ENCODE measurements around the gene QTRT2.

The QTRT2 gene

DNA sequence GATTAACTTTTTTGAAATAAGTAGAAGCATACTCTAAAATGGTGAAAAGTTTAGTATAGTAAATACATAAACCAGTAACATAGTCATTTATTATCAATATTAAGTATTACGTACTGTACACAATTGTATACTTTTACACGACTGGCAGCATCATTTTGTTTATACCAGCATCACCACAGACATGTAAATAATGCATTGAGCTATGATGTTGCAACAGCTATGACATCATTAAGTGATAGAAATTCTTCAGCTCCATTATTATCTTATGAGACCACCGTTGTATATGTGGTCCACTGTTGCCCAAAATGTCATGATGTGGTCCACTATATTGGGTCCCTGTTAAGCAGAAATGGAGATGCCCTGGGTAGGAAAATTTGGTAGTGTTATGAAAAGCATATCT lies 71.0 kb downstream of the QTRT2 start:
- no peak for DNase-seq

DNA sequence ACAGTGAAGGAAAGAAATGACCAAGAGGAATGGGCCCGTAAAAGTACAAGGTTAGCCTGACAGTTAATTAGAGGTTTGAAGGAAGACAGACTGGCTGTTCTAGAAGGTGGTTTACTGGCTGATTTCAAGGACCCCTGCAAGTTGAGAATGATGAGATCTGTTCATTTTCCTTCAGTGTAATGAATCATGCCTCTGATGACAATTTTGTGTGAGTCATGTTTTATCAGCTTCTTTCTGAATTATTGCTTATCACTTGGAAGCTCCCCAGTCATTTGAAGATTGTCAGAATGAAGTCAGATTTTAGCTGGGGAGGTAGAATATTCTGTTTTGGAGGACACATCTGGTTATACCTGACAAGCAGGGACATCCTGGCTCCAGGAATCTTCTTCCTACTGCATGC lies 71.7 kb downstream of the QTRT2 start:
- no peak for DNase-seq

DNA sequence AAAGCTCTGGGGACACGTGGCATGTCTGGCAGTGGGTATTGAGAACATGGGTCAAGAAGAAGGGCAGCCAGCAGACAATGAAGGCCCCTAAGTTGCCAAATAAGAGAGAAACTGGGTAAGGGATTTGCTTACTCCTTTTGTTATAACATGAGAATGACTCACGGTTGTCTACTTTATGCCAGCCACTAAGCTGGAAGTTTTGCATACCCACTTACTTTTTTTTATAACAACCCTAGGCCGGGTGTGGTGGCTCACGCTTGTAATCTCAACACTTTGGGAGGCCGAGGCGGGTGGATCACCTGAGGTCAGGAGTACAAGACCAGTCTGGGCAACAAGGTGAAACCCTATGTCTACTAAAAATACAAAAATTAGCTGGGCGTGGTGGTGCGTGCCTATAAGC lies 72.3 kb downstream of the QTRT2 start:
- no peak for DNase-seq

DNA sequence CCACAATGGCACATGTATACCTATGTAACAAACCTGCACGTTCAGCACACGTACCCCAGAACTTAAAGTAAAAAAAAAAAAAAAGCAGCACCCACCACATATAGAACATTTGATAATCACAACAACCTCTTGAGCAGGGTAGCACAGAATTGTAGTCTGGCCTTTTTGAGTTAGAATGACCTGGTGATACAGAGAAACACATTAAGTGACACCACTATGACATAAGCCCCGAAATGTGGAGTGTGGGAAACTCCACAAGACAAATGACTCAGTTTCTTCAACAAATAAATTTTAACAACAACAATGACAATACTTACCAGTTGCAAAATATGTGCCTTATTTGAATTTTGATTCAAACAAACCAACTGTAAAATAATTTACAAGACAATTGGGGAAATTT lies 76.0 kb downstream of the QTRT2 start:
- no peak for DNase-seq

DNA sequence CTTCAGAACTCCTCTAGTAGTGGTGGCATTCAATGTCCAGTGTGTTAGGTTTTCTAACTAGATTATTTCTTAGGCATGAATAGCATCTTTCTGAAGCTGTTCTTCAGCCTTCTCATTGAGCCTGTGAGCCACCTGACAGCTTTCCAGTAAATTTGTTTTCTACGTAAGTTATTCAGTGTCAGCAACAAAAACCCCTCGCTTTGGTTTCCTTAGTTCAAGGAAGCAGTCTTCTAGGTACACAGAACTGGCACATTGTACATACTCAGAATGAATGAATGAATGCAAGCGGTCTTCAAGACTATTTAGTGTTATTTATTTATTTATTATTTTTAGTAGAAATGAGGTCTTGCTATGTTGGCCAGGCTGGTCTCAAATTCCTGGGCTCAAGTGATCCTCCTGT lies 77.4 kb downstream of the QTRT2 start:
- DNase-seq = no peak
